Right atrium auricular region (tissue), 2 donors: ENCODE measurements around the gene TAS2R41. TPM values are rescaled to one million over a fixed set of nuclear protein-coding genes. Genes with fewer than 3 reads are reported as not detected.

Experiments used
- DNase-seq: peaks from one replicate; pipeline ENCODE4 v3.0.0-alpha.2; 2019; ENCODE audit warnings: low spot score
- H3K27ac ChIP-seq, 2 donors: fragments of 200-600 bp; sonication (generic); 1 replicate in 1 of 2; 2 replicates in 1 of 2; pipeline ENCODE4 v1.5.1; 2016 to 2019
- H3K27me3 ChIP-seq, 2 donors: fragments of 200-600 bp; sonication (generic); one replicate each; pipeline versions ENCODE4 v1.5.1 to v1.6.0; 2017 to 2019
- H3K36me3 ChIP-seq: fragments of 200-600 bp; sonication (generic); one replicate; pipeline ENCODE4 v1.5.1; 2016
- H3K4me1 ChIP-seq, 2 donors: fragments of 200-600 bp; sonication (generic); one replicate each; pipeline versions ENCODE4 v1.5.1 to v1.6.0; 2017 to 2019
- H3K4me3 ChIP-seq, 2 donors: fragments of 200-600 bp; sonication (generic); 1 replicate in 1 of 2; 2 replicates in 1 of 2; pipeline ENCODE4 v1.5.1; 2017 to 2019; ENCODE audit warnings: mild to moderate bottlenecking in 1 of 2, moderate library complexity in 1 of 2
- H3K9me3 ChIP-seq, 2 donors: fragments of 200-600 bp; sonication (generic); one replicate each; pipeline ENCODE4 v1.5.1; 2019
- total RNA-seq, 2 donors: library from RNA; depleted of rRNA; stranded (reverse); fragments of >200 nt; gene quantifications; one replicate each; pipeline ENCODE4 v1.1.0, GENCODE V29; 2016
- TF ChIP-seq, protein P1 (sequence below), 2 donors: fragments of 200-600 bp; sonication (generic); IDR thresholded peaks; one replicate each; pipeline ENCODE4 v1.5.1; 2019; ENCODE audit warnings: antibody characterized with exemption in 2 of 2

TAS2R41 gene
- total RNA-seq, 2 donors from 2014 or later: not detected

GRCh38 chr7:143499743-143500348 lies 22.2 kb downstream of the TAS2R41 start:
- Histone ChIP-seq H3K4me1 (peaks cover 0 to 17% of the 10 kb centered on the region in 2 donors), H3K36me3 (no peaks in the 10 kb centered on the region), H3K27me3 (no peaks in the 10 kb centered on the region), H3K9me3 (no peaks in the 10 kb centered on the region), H3K4me3 (no peak overlapping the region), H3K27ac (peak overlapping the region; percentile 74 to 77)
- no peak for DNase-seq
- TF ChIP-seq, protein P1, sequence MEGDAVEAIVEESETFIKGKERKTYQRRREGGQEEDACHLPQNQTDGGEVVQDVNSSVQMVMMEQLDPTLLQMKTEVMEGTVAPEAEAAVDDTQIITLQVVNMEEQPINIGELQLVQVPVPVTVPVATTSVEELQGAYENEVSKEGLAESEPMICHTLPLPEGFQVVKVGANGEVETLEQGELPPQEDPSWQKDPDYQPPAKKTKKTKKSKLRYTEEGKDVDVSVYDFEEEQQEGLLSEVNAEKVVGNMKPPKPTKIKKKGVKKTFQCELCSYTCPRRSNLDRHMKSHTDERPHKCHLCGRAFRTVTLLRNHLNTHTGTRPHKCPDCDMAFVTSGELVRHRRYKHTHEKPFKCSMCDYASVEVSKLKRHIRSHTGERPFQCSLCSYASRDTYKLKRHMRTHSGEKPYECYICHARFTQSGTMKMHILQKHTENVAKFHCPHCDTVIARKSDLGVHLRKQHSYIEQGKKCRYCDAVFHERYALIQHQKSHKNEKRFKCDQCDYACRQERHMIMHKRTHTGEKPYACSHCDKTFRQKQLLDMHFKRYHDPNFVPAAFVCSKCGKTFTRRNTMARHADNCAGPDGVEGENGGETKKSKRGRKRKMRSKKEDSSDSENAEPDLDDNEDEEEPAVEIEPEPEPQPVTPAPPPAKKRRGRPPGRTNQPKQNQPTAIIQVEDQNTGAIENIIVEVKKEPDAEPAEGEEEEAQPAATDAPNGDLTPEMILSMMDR (IDR thresholded peaks at IDR 0.05): no peak

GRCh38 chr7:143503261-143503660 lies 25.6 kb downstream of the TAS2R41 start:
- no peak for DNase-seq
- Histone ChIP-seq H3K27me3 (no peaks in the 10 kb centered on the region), H3K4me3 (no peak overlapping the region), H3K4me1 (peaks cover 0 to 17% of the 10 kb centered on the region in 2 donors), H3K36me3 (no peaks in the 10 kb centered on the region), H3K9me3 (no peaks in the 10 kb centered on the region), H3K27ac (no peak overlapping the region)
- TF ChIP-seq, protein P1 (IDR thresholded peaks at IDR 0.05): no peak

- H3K4me3 ChIP-seq: no peak overlapping the region
- no peaks in the 10 kb centered on the region for H3K9me3 ChIP-seq
- H3K4me1 ChIP-seq: peaks cover 0 to 11% of the 10 kb centered on the region in 2 donors
- DNase-seq: no peak
- H3K27me3 ChIP-seq: no peaks in the 10 kb centered on the region
- TF ChIP-seq, protein P1 (IDR thresholded peaks at IDR 0.05): no peak
- H3K36me3 ChIP-seq: no peaks in the 10 kb centered on the region
- H3K27ac ChIP-seq: no peak overlapping the region
These were observed 26.7 kb downstream of the TAS2R41 start for GRCh38 chr7:143504215-143504936.

DNA sequence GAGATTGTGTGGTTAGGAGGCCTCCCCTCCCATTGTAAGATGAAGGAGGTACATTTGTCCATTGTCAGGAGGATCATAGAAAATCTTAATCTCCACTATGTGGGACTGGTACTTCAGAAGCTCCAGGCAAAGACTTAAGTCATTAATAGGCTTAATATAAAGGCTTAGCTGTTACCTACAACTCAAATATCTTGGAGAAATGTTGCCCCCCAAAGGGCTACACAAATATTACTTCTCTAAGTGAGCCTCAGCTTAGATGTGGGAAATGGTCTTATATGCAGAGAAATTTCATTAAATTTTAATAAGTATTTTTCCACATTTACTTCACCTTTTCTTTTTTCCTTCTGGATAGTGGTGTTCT lies 27.2 kb downstream of the TAS2R41 start:
- Histone ChIP-seq H3K27me3 (no peaks in the 10 kb centered on the region), H3K36me3 (no peaks in the 10 kb centered on the region), H3K4me3 (no peak overlapping the region), H3K4me1 (peaks cover 0 to 6% of the 10 kb centered on the region in 2 donors), H3K9me3 (no peaks in the 10 kb centered on the region), H3K27ac (no peak overlapping the region)
- no peak for DNase-seq
- TF ChIP-seq, protein P1 (IDR thresholded peaks at IDR 0.05): no peak

DNA sequence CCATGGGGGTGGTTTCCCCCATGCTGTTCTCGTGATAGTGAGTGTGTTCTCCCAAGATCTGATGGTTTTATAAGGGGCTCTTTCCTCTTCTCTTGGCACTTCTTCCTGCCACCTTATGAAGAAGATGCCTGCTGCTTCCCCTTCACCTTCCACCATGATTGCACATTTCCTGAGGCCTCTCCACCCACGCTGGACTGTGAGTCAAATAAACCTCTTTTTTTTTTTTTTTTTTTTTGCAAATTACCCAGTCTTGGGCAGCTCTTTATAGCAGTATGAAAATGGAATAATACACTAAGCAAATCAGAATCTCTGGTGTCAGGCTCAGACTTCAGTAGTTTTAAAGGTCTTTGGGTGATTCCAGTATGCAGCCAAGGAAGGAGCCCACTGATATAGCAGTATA lies 28.2 kb downstream of the TAS2R41 start:
- no peak overlapping the region for H3K4me3 ChIP-seq
- TF ChIP-seq, protein P1 (IDR thresholded peaks at IDR 0.05): no peak
- H3K9me3 ChIP-seq: no peaks in the 10 kb centered on the region
- H3K27ac ChIP-seq: no peak overlapping the region
- no peaks in the 10 kb centered on the region for H3K27me3 ChIP-seq
- H3K36me3 ChIP-seq: no peaks in the 10 kb centered on the region
- no peaks in the 10 kb centered on the region for H3K4me1 ChIP-seq
- no peak for DNase-seq
